Hematopoietic multipotent progenitor cell treated with erythropoietin and hydrocortisone succinate and interleukin-3 and kit ligand, for 6 days (in vitro differentiated cells): ENCODE measurements around the gene FBXO21.
"Not testable (repeated sequence)": the region's sequence is repeated elsewhere in the genome, so short reads cannot be mapped to it uniquely, and the experiment has no call there.

Experiments
- DNase-seq: peaks from one replicate; pipeline ENCODE4 v3.0.0-alpha.2; 2015

The FBXO21 gene

DNA sequence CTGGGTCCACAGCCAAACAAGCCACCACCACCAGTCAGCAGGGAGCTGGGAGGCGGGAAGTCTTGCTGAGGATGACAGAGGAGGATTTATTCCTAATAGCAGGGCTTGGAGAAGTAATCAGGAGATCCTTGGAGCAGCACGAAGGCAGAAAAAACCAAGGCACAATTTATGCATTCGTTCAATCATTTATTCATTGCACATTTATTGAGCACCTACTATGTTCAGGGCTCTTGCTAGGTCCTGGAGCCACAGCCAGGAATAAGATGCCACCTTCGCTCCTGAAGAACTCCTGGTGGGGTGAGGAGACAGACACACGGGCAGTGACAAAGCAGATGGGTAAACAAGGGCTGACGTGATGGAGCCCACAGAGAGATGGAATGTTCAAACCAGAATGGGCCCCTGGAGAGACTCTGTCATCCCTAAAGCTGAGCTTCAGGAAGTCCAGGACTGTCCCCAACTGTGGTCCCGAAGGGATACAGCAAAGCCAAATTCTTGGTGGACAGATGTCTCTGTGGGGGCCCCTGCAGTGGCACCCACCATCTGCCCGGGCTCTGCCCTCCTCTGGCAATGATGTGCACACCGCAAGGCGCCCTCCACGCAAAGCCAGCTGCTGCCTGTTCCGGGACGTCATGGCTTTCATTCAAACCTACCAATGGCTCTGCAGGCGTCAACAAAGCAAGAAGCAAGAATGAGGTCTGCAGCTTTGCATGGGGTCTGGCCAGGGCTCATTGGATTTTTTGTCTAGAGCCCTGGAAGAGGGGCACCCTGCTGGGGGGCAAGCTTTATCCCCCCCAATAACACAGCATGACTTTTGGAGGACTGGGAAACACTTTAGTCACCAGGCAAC, 88.1 kb downstream of the FBXO21 start:
- no peak for DNase-seq

DNA sequence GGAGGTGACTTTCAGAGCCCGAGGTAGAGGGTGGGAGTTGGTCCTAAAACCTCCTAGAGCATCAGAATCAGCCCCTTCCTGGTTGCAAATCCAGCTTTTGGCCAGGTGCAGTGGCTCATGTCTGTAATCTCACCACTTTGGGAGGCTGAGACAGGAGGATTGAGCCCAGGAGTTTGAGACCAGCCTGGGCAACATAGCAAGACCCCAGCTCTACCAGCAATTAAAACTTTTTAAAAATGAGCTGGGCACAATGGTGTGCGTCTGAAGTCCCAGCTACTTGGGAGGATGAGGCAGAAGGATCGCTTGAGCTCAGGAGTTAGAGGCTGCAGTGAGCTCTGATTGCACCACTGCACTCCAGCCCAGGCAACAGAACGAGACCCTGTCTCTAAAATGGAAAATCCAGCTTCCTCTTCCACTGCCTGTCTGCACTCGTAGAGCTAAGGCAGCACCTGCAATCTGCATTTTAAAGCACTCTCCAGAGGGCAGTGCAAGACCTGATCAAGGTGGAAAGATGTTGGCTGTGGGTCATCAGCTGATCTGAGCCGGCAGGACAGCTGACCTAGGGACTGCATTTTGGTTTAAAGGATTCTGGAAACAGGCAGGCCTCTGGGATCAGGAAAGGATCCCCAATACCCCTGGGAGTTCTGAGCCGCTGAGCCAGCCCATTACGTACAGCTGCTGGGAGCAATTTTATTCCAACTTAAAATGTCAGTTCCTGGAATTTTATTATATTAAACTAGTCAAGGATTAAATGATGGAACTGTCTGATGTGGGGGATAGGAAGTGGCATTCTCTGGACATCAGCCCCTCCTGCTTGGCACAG, 89.2 kb downstream of the FBXO21 start:
- DNase-seq, result no peak

DNA sequence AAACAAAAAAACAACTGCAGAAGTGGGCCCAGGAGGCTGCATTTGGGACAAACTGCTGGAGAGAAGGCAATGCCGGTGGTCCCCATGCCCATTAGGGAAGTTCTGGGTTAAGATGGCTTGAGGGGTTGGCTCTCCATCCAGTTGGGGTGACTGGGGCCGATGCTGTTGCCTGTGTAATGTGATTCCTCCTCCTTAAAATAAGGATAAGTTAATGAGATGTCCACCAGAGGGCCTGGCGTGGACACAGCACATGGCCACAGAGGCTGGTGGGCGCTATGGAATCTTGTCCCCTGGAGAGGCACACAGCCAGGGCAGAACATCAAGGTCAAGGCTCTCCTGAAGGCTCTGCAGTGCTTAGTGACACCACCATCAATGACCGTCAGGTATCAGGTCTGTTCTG, 90.0 kb downstream of the FBXO21 start:
- DNase-seq, result peak; percentile 64

DNA sequence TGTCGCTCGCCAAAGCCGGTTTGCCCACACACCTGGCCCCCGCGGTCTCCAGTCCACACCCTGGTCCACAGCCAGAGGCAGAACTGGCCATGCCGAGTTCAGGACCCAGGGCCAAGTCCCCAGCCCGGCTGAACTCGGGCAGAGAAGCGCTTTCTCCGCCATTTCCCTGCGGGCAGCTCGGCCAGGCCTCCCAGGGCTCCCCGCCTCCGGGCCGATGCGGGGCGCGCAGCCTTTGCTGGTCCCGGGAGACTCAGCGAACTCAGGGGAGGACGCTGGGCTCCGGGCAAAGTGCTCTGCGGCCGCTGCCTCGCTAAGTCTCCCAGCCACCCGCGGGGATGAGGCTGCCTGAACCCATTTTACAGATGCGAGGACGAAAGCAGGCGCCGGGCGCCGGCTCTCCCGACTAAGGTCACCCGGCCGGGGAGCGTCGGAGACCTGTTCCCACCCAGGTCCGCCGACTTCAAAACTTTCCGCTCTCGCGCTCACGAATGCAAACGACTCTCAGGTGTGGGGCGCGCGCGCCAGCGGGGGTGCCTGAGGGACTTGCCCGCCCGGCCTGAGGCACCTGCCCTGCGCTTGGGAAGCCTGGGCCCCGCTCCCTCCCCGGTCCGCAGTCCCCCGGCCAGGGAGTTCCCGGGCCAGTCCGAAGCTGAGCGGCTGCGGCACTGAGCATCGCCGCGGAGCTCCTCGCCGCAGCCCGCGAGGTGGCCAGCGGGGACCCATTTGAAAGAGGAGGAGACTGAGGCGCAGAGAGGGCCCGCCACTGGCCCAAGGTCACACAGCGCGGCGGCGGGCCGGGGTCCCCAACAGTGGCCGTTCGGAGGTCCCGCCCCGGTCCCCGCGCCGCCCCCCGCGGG, 91.7 kb downstream of the FBXO21 start:
- DNase-seq, result peak; percentile 47

DNA sequence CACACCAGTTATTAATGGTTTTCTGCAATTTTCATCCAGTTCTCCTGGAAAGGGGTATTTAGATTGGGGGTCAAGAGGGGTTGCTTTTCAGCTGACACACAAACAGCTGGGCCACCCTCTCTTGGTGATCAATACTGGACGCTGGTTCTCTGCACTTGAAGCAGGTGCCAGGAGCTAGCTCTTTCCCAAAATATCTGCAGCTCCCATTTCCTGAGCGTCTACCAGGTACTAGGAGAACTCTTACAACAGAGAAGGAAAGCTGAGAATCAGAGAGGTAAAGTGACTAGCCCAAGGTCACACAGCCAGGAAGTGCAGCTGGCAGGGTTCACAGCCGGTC, 92.3 kb downstream of the FBXO21 start:
- no peak for DNase-seq

DNA sequence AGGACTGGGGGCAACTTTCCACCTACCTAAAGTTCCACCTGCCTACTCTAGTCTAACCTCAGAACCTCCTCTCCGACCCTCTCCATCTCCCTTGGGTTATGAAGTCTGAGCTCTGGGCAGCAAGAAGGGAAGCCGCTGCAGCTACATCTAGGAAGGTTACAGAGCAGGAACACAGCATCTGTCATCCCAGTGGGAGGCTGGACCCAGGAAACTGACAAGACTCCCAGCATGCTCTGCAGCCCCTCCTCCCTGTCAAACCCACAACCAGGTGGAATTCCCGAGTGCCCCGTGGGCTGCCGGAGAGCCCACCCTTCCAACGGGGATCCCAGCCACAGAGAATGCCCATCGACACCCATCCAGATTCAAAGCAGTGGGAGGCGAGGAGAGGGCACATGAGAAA, 93.1 kb downstream of the FBXO21 start:
- DNase-seq, result no peak

DNA sequence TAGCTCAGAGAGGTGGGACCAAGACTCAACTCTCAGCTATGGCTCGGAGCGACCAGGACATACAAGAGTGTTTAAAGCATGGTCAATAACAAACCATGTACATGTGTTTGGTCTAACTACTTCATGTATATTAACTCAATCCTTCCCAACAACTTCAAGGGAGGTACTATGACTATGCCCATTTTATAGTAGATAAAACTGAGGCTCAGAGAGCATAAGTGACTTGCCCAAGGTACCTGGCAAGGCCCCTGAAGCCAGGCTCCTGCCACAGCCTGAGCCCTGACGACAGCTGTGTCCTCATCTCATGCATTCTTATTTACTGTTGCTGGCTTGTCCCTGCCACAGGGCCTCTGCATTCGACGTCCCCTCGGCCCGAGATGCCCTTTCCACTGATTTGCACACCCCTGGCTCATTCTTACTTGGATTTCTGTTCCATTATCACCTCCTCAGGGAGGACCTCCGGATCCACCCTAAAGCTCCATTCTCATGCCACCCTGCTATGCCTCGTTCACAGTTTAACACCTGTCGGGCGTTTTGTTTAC, 93.7 kb downstream of the FBXO21 start:
- DNase-seq, result no peak

DNA sequence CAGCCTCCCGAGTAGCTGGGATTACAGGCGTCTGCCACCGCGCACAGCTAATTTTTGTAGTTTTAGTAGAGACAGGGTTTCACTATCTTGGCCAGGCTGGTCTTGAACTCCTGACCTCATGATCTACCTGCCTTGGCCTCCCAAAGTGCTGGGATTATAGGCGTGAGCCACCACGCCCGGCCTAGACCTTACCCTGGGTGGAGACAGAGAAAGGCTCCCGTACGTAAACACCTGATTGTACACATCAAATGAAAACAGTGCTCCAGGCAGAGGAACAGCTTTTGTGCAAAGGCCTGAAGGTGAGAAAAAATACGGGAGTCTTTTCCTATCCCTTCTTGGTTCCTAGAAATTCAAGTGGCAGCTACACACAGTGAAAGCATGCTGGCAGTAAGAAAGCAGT, 95.1 kb downstream of the FBXO21 start:
- DNase-seq, result not testable (repeated sequence)

DNA sequence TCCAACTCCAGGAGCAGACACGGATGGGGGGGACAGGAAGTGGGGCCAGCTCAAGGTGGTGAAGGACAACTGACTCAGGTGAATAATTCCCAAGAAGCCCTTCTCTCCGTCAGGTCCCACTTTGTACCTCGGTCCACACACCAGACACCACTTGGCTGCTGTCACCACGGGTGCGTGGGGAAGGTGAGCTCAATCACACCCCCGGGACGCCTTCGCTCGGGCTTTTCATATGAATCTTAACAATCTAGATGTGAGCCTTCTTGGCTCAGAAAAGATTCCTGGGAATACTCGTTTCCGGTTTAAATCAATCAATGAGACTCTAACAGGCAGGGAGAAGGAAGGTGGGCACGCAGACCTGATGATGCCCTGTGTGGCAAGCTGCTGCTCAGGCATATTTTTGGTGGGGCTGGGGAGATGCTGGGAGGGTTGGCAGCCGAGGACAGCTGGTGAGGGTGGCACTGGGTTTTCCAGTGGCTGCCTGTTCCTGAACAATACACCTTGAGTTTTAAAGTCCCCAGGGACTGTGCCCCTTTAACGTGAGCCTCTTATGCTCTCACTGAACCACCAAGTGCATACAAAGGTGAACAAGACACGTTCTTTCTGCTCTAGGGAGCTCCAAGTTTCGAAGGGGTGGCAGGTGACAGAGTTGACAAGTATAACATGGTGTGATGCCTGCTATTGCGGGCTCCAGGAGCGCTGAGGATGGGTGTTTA, 96.2 kb downstream of the FBXO21 start:
- no peak for DNase-seq

DNA sequence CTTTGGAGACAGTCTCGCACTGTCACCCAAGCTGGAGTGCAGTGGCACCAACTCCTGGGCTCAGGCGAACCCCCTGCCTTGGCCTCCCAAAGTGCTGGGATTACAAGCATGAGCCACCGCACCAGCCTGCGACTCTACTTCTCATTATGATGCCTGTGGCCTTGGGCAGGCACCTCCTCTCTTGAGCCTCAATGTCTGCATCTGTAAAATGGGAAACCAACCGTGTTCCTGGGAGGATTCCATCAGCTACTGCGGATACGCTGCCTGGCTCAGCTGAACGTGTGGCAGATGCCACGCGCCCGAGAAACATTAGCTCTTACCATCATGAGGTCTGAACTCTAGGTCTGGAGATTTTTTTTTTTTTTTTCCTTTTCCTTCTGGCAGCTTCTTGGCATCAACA, 96.8 kb downstream of the FBXO21 start:
- DNase-seq, result no peak

DNA sequence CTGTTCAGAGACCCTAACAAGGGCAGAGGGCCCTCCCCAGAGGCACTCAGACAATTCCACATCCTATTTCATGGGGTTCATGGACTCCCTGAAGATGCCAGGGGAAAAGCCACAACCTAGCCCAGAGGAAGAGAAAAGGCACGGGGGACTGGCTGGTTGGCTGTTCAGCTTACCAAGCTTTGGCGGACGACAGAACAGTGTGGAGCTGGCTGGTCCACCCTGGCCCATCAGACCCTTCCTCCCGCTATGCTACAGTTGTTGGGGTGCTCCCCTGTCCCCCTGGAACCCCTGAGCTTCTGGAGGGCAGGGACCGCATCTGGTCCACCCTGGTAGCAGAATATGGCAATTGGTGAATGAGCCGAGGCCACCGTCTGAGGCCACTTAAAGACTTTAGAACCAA, 97.4 kb downstream of the FBXO21 start:
- no peak for DNase-seq

DNA sequence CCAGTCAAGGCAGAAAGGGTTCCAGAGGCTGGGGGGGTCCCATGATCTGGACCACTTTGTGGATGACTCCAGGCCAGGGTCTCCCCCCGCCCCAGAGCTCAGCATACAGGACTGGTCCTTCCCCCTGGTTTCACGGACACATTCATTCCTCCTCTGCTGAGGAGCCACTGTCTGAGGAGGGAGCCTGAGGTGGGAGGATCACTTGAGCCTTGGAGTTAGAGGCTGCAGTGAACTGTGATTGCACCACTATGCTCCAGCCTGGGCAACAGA, 97.8 kb downstream of the FBXO21 start:
- DNase-seq, result no peak
